Measurements from ENCODE around the gene DHDDS. TPM values are rescaled to one million over a fixed set of nuclear protein-coding genes. Genes with fewer than 3 reads are reported as not detected.

DHDDS gene
- total and polyA plus RNA-seq, 2 of the 13 experiments (the other 11 are each of a cell fraction or from before 2014, with no cell fraction given) = 18.9 to 28.3 TPM

GRCh38 chr1:26482921-26483320 is 50.8 kb downstream of the DHDDS start (continued):
- TF ChIP-seq, protein P1, sequence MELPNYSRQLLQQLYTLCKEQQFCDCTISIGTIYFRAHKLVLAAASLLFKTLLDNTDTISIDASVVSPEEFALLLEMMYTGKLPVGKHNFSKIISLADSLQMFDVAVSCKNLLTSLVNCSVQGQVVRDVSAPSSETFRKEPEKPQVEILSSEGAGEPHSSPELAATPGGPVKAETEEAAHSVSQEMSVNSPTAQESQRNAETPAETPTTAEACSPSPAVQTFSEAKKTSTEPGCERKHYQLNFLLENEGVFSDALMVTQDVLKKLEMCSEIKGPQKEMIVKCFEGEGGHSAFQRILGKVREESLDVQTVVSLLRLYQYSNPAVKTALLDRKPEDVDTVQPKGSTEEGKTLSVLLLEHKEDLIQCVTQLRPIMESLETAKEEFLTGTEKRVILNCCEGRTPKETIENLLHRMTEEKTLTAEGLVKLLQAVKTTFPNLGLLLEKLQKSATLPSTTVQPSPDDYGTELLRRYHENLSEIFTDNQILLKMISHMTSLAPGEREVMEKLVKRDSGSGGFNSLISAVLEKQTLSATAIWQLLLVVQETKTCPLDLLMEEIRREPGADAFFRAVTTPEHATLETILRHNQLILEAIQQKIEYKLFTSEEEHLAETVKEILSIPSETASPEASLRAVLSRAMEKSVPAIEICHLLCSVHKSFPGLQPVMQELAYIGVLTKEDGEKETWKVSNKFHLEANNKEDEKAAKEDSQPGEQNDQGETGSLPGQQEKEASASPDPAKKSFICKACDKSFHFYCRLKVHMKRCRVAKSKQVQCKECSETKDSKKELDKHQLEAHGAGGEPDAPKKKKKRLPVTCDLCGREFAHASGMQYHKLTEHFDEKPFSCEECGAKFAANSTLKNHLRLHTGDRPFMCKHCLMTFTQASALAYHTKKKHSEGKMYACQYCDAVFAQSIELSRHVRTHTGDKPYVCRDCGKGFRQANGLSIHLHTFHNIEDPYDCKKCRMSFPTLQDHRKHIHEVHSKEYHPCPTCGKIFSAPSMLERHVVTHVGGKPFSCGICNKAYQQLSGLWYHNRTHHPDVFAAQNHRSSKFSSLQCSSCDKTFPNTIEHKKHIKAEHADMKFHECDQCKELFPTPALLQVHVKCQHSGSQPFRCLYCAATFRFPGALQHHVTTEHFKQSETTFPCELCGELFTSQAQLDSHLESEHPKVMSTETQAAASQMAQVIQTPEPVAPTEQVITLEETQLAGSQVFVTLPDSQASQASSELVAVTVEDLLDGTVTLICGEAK (IDR thresholded peaks at IDR 0.05) = no peak
- TF ChIP-seq, protein P1 (CRISPR knock-in tag; IDR thresholded peaks at IDR 0.05) = no peak

DNA sequence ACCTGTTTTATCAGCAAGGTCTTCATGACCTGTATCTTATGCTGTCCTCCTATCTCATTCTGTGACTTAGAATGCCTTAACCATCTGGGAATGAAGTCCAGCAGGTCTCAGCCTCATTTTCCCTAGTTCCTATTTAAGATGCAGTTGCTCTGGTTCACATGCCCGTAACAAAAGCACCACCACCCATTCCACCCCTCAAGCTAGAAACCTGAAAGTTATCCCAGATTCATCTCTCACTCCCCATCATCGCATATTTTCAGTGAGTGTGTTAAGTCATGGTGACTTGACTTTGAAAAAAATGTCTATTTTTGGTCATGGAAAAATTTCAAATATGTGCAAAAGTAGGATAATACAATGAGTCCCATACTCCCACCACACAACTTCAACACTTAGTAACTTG is 51.9 kb downstream of the DHDDS start:
- TF ChIP-seq POLR2A (IDR thresholded peaks at IDR 0.05; ENCODE audit: insufficient read depth in 1 of 2, low read depth in 2 of 2, low read length in 2 of 2) = 0 out of 4 replicates have a peak, but pooled peaks of 1 of the 2 experiments have one; percentile 4
- no peak for TF ChIP-seq NFIB (CRISPR knock-in tag; IDR thresholded peaks at IDR 0.05; ENCODE audit: borderline replicate concordance)
- FAIRE-seq = no peak
- no peaks in the 10 kb centered on the region for H3K9me3 ChIP-seq (ENCODE audit: low read length)

More for the DNA sequence above, 51.9 kb downstream of the DHDDS start:
- POLR2A ChIA-PET = interaction anchor here (0.6 kb wide), 1 partner anchor 8 kb away, joined by 3 read pairs; no protein-coding TSS in a partner anchor
- no peak overlapping the region for H3K9ac ChIP-seq (ENCODE audit: insufficient read depth, low read depth, low read length)
- WGBS (ENCODE audit: low lambda C conversion rate) = 84% methylated on average over 2 of the region's 2 CpGs
- DNase-seq (ENCODE audit: low spot score) (no peak), ATAC-seq (no peak)
- no peak overlapping the region for H3K27ac ChIP-seq (ENCODE audit: extremely low read length, insufficient read depth, low read length)
- H3K4me2 ChIP-seq (ENCODE audit: low read depth, low read length) = no peak overlapping the region
- no peaks in the 10 kb centered on the region for H3K36me3 ChIP-seq (replicated peaks in 1 of 2; ENCODE audit: control insufficient read depth in 1 of 2, insufficient read depth in 2 of 2, low read length in 2 of 2)
- H3K4me3 ChIP-seq (replicated peaks in 1 of 3; ENCODE audit: insufficient read depth in 1 of 3, low read depth in 2 of 3, low read length in 3 of 3) = no peak overlapping the region
- no peaks in the 10 kb centered on the region for H3K79me2 ChIP-seq (ENCODE audit: insufficient read depth, low read length)
- H3K4me1 ChIP-seq (ENCODE audit: insufficient read depth, low read length) = peaks cover 26% of the 10 kb centered on the region
- in situ Hi-C loops (cut with HindIII; ENCODE audit: extremely low pct_ligation_motif_present, low pct_unique_long_range_greater_than_20kb) = no loop called here
- no peak overlapping the region for H2AFZ ChIP-seq (ENCODE audit: low read length)
- CTCF ChIA-PET (ENCODE audit: low intra/inter-chr PET ratio, low total read pairs) = no interaction called here
- no peaks in the 10 kb centered on the region for H3K27me3 ChIP-seq (ENCODE audit: control insufficient read depth in 1 of 2, insufficient read depth in 2 of 2, low read length in 2 of 2)
- intact Hi-C loops (cut with micrococcal nuclease; ENCODE audit: unreplicated experiment) = no loop called here
- H4K20me1 ChIP-seq (ENCODE audit: insufficient read depth, low read length) = no peaks in the 10 kb centered on the region
- no TSS peak for BruUV-seq (replicated peaks)
